Muscle of leg (tissue), 11 donors: ENCODE results near the gene ADAMTS9. TPM values are rescaled to one million over a fixed set of nuclear protein-coding genes. Genes with fewer than 3 reads are reported as not detected.
"Not testable (repeated sequence)": the region's sequence is repeated elsewhere in the genome, so short reads cannot be mapped to it uniquely, and the experiment has no call there.

Experiments used
- DNase-seq: peaks from one replicate; pipeline ENCODE4 v3.0.0; 2013
- H3K27ac ChIP-seq: one replicate; pipeline ENCODE4 v1.5.1; 2013; ENCODE audit warnings: mild to moderate bottlenecking, low read length, control low read depth
- H3K27me3 ChIP-seq: one replicate; pipeline ENCODE4 v1.6.1; 2013; ENCODE audit warnings: low read length; ENCODE audit not compliant: control insufficient read depth, insufficient read depth
- H3K36me3 ChIP-seq: one replicate; pipeline ENCODE4 v1.6.1; 2013; ENCODE audit warnings: low read length; ENCODE audit not compliant: control insufficient read depth, insufficient read depth
- H3K4me1 ChIP-seq: one replicate; pipeline ENCODE4 v1.6.1; 2013; ENCODE audit warnings: low read length; ENCODE audit not compliant: control insufficient read depth, insufficient read depth
- H3K4me3 ChIP-seq: one replicate; pipeline ENCODE4 v1.5.1; 2013; ENCODE audit warnings: low read length, control low read depth
- H3K9me3 ChIP-seq: replicated peaks from 2 replicates; pipeline ENCODE4 v1.6.1; 2013; ENCODE audit warnings: low read depth, low read length; ENCODE audit not compliant: control insufficient read depth
- WGBS: methylation state at CpG from one replicate; pipeline ENCODE4 v1.1.5; 2013; ENCODE audit warnings: missing lambda C conversion rate; ENCODE audit not compliant: insufficient coverage; 5-methylcytosine and 5-hydroxymethylcytosine counted together
- polyA plus RNA-seq, 8 donors: library from polyadenylated mRNA; unstranded; fragments of 120-200 nt; gene quantifications; one replicate each; pipeline versions ENCODE4 v1.2.1 to v1.2.3, GENCODE V29; 2013; ENCODE audit warnings: inconsistent platforms in 1 of 8, low replicate concordance in 1 of 8; ENCODE audit not compliant: insufficient read length in 8 of 8, insufficient read depth in 1 of 8
- total RNA-seq: library from RNA; stranded (reverse); fragments of 120-200 nt; gene quantifications from one replicate; pipeline ENCODE4 v1.2.4, GENCODE V29; 2013

ADAMTS9 gene
- total and polyA plus RNA-seq, 9 donors, result 74.4 to 142 (median 97.4) TPM

DNA sequence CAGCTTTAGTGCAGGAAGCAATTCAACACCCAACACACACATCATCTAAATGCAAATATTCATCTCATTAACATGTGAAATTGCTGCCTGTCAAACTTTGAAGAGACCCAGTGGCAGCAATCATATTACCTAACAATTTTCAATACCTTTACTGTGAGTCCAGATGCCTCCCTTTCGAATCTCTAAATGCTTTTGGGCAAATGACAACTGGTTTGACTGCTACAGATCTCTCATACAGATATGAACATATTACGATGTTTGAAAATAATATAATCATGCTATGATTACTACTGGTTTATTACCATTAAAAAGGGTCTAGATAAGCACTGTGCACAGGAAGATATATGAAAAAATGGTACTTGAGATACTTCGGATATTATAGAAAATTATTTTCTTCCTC lies 137.9 kb downstream of the ADAMTS9 start:
- peaks cover 55% of the 10 kb centered on the region for H3K36me3 ChIP-seq
- H3K27ac ChIP-seq, result no peak overlapping the region
- no CpG with 5 or more reads among the region's 3 CpGs for WGBS
- H3K4me1 ChIP-seq, result peaks cover 22% of the 10 kb centered on the region
- DNase-seq, result no peak
- no peaks in the 10 kb centered on the region for H3K27me3 ChIP-seq
- H3K9me3 ChIP-seq, result no peaks in the 10 kb centered on the region
- no peak overlapping the region for H3K4me3 ChIP-seq

- peak overlapping the region; percentile 66 for H3K27ac ChIP-seq
- peaks cover 22% of the 10 kb centered on the region for H3K4me1 ChIP-seq
- no peaks in the 10 kb centered on the region for H3K27me3 ChIP-seq
- WGBS, result 7% methylated on average over 4 of the region's 6 CpGs
- H3K9me3 ChIP-seq, result no peaks in the 10 kb centered on the region
- peak; percentile 97 for DNase-seq
- peaks cover 49% of the 10 kb centered on the region for H3K36me3 ChIP-seq
- H3K4me3 ChIP-seq, result no peak overlapping the region
Observed at GRCh38 chr3:64548200-64548889, 139.5 kb downstream of the ADAMTS9 start.

DNA sequence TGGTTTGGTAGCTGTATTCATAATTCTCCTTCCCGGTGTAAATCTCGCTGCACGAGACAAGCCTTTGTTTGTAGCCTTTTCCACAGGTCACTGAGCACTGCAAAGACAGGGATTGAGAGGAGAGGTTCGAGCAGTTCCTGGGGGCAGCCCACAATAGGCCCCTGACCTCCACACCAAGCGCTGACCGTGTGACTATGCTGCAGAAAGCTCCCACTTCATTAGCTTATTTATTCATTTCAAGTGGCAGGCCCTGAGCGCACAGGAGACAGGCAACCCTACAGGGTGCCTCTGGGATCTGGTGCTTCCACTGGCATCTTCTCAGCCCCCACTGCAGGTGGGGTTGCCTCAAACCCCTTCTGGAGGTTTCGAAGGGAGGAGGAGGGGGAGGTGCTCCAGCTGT lies 140.9 kb downstream of the ADAMTS9 start:
- Histone ChIP-seq H3K27me3 (no peaks in the 10 kb centered on the region), H3K4me3 (no peak overlapping the region), H3K27ac (no peak overlapping the region), H3K4me1 (peaks cover 22% of the 10 kb centered on the region), H3K9me3 (no peaks in the 10 kb centered on the region), H3K36me3 (peaks cover 40% of the 10 kb centered on the region)
- no peak for DNase-seq
- WGBS, result 94% methylated on average over 3 of the region's 8 CpGs

DNA sequence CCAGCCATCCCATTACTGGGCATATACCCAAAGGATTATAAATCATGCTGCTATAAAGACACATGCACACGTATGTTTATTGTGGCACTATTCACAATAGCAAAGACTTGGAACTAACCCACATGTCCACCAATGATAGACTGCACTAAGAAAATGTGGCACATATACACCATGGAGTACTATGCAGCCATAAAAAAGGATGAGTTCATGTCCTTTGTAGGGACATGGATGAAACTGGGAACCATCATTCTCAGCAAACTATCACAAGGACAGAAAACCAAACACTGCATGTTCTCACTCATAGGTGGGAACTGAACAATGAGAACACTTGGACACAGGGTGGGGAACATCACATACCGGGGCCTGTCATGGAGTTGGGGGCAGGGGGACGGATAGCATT lies 142.6 kb downstream of the ADAMTS9 start:
- WGBS, result no CpG with 5 or more reads among the region's 3 CpGs
- not testable (repeated sequence) for H3K4me3 ChIP-seq, H3K9me3 ChIP-seq, H3K27me3 ChIP-seq, H3K27ac ChIP-seq, DNase-seq
- H3K36me3 ChIP-seq, result peaks cover 42% of the 10 kb centered on the region
- peaks cover 28% of the 10 kb centered on the region for H3K4me1 ChIP-seq

GRCh38 chr3:64541803-64542202 lies 146.0 kb downstream of the ADAMTS9 start:
- Histone ChIP-seq H3K9me3 (no peaks in the 10 kb centered on the region), H3K4me1 (peaks cover 16% of the 10 kb centered on the region), H3K27ac (no peak overlapping the region), H3K4me3 (no peak overlapping the region), H3K36me3 (peaks cover 53% of the 10 kb centered on the region), H3K27me3 (no peaks in the 10 kb centered on the region)
- DNase-seq, result no peak
- WGBS, result 100% methylated on average over 1 of the region's 4 CpGs

DNA sequence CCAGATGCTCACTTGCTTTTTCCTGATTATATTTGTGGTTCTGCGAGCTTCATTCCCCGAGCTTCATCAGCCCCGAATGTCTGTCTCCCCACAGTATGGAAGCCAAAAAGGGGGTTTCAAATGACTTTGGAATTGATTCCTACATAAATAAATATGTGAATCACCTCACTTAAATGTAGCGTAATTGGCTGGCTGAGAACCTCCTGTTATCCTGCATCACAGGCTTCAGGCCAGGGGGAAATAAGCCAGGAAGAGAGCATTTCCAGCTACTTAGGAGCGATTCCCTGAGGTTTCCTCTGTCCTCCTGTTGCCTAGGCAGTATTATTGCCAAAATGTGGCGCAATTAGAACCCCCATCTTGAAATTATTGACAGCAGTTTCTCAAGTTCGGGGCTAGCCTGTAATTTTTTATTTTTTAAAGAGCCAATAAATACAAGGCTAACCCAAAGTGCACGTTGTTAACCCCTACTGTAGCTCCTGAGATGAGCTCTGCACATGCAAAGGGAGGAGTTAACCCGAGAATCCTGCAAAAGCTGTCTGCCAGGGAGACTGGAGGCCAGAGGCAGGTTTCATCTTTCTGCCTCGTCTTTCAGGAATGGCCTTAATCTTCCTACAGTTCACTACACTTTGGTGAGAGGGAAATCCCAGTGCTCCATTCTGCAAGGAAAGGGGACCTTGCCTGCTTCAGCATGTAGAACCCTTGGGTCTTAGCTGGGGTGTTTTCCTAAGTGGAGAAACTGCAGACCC lies 148.2 kb downstream of the ADAMTS9 start:
- peak; percentile 98 for DNase-seq
- H3K4me1 ChIP-seq, result peaks cover 15% of the 10 kb centered on the region
- H3K27ac ChIP-seq, result peak overlapping the region; percentile 64
- H3K9me3 ChIP-seq, result no peaks in the 10 kb centered on the region
- H3K36me3 ChIP-seq, result peaks cover 57% of the 10 kb centered on the region
- 28% methylated on average over 3 of the region's 10 CpGs for WGBS
- H3K27me3 ChIP-seq, result no peaks in the 10 kb centered on the region
- H3K4me3 ChIP-seq, result no peak overlapping the region

DNA sequence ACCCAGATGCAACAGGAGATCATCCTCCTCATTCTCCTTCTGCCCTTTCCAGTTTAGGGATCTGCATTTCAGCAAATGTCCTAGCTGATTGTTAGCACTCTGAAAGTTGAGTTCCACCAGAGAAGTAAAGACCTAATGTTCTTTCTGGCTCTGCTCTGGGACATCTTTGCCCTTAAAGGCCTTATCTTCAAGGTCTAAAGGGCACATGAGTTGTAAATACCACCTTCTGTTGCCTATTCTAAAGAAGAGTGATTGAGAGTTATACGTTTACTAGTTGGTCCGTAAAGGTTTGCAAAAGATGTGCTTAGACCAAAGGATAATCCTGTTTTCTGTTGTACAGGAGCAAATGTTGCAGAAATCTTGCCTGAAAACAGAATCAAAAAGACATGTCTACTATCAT lies 151.6 kb downstream of the ADAMTS9 start:
- Histone ChIP-seq H3K9me3 (no peaks in the 10 kb centered on the region), H3K27me3 (no peaks in the 10 kb centered on the region), H3K36me3 (peaks cover 64% of the 10 kb centered on the region), H3K4me1 (peaks cover 15% of the 10 kb centered on the region), H3K4me3 (no peak overlapping the region), H3K27ac (no peak overlapping the region)
- WGBS, result 100% methylated on average over 2 of the region's 2 CpGs
- DNase-seq, result no peak

DNA sequence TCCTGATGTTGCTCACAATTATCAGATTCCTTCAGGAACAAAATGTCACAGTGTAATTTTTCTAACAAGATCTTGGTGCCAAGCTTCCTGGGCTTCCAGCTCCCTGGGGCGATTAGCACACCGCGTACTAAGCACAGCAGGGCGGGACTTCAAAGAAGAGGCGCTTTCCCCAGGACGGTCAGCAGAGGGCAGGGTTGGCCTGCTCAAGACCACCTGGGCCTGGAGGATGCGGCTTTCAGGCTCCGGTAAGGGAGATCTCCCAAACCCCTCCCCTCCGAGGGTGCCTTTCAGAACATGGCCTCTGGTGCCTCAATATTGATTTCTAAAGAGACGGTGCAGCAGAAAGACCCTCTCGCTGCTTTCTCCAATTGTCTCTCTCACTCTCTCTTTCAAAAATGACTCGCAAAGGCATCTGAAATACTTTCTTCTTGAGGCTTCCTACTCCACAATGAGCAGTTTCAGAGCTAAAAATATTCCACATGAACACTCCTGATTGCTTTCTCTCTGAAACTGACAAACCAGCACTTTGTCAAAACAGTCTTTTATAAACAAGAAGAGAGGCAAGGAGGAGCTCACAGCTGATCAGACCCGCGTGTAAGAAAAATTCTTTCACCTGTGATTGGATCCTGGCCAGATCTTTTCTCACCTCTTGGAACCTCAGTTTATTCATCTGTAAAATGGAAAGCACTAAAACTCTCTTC lies 154.0 kb downstream of the ADAMTS9 start:
- no peaks in the 10 kb centered on the region for H3K27me3 ChIP-seq
- H3K9me3 ChIP-seq, result no peaks in the 10 kb centered on the region
- peak; percentile 94 for DNase-seq
- peaks cover 53% of the 10 kb centered on the region for H3K36me3 ChIP-seq
- H3K4me1 ChIP-seq, result no peaks in the 10 kb centered on the region
- 5% methylated on average over 12 of the region's 14 CpGs for WGBS
- H3K4me3 ChIP-seq, result no peak overlapping the region
- H3K27ac ChIP-seq, result no peak overlapping the region

- Histone ChIP-seq H3K36me3 (peaks cover 49% of the 10 kb centered on the region), H3K4me1 (no peaks in the 10 kb centered on the region), H3K27me3 (no peaks in the 10 kb centered on the region), H3K9me3 (no peaks in the 10 kb centered on the region), H3K4me3 (no peak overlapping the region), H3K27ac (no peak overlapping the region)
- peak; percentile 83 for DNase-seq
- no CpG with 5 or more reads among the region's 8 CpGs for WGBS
Observed at GRCh38 chr3:64530434-64531049, 157.3 kb downstream of the ADAMTS9 start.

GRCh38 chr3:64523324-64523723 lies 164.5 kb downstream of the ADAMTS9 start:
- Histone ChIP-seq H3K4me3 (no peak overlapping the region), H3K27ac (no peak overlapping the region), H3K4me1 (no peaks in the 10 kb centered on the region), H3K36me3 (peaks cover 29% of the 10 kb centered on the region), H3K9me3 (peaks cover 6% of the 10 kb centered on the region), H3K27me3 (no peaks in the 10 kb centered on the region)
- no peak for DNase-seq
- WGBS, result no CpG with 5 or more reads among the region's 3 CpGs
